Suprapubic skin (tissue), 3 donors: ENCODE measurements around the gene CCDC150.

Experiments
- CTCF ChIP-seq, 2 donors: fragments of 200-600 bp in 1 of 2; fragments of 450-650 bp in 1 of 2; sonication (generic) in 1 of 2; IDR thresholded peaks; one replicate each; pipeline ENCODE4 v1.5.1; 2016 to 2019; ENCODE audit warnings: antibody characterized with exemption in 2 of 2, mild to moderate bottlenecking in 1 of 2, moderate library complexity in 1 of 2
- POLR2AphosphoS5 ChIP-seq, 3 donors: sonication (generic); formaldehyde crosslinking; IDR thresholded peaks; one replicate each; pipeline ENCODE4 v1.6.1; 2017; ENCODE audit warnings: antibody characterized with exemption in 3 of 3

GRCh38 chr2:196640031-196640548 is 575 bp downstream of the CCDC150 start:
- no peak for TF ChIP-seq CTCF (IDR thresholded peaks at IDR 0.05)
- TF ChIP-seq POLR2AphosphoS5 (IDR thresholded peaks at IDR 0.05): no peak
